Osteoblast (primary cell): ENCODE data around the gene CA11. TPM values are rescaled to one million over a fixed set of nuclear protein-coding genes. Genes with fewer than 3 reads are reported as not detected.

ENCODE experiments used
- DNase-seq: peaks from one replicate; pipeline ENCODE4 v3.0.0; 2011; ENCODE audit warnings: low spot score, mixed read lengths; ENCODE audit not compliant: insufficient read length; ENCODE audit errors: missing footprints
- H2AFZ ChIP-seq: 2 replicates; pipeline ENCODE4 v1.6.0; 2011; ENCODE audit warnings: mild to moderate bottlenecking, low read length
- H3K27ac ChIP-seq: 2 replicates; pipeline ENCODE4 v1.5.1; 2011; ENCODE audit warnings: mild to moderate bottlenecking, low read depth, low read length, moderate library complexity
- H3K27me3 ChIP-seq: 2 replicates; pipeline ENCODE4 v1.6.0; 2012; ENCODE audit warnings: mild to moderate bottlenecking, control low read depth, inconsistent platforms, low read length, moderate library complexity; ENCODE audit not compliant: insufficient read depth
- H3K36me3 ChIP-seq: 2 replicates; pipeline ENCODE4 v1.5.1; 2011; ENCODE audit warnings: mild to moderate bottlenecking, low read length, control low read depth, moderate library complexity; ENCODE audit not compliant: insufficient read depth
- H3K4me1 ChIP-seq: 2 replicates; pipeline ENCODE4 v1.5.1; 2011; ENCODE audit warnings: mild to moderate bottlenecking, low read length, control low read depth, moderate library complexity; ENCODE audit not compliant: insufficient read depth
- H3K4me2 ChIP-seq: 2 replicates; pipeline ENCODE4 v1.6.0; 2011; ENCODE audit warnings: mild to moderate bottlenecking, low read length; ENCODE audit not compliant: insufficient read depth
- H3K4me3 ChIP-seq: fragments of 200-600 bp; sonication (generic); 3 replicates; pipeline ENCODE4 v1.5.1; 2012; ENCODE audit warnings: mild to moderate bottlenecking, low read length, inconsistent platforms; ENCODE audit not compliant: insufficient read depth
- H3K79me2 ChIP-seq: 2 replicates; pipeline ENCODE4 v1.6.0; 2012; ENCODE audit warnings: mild to moderate bottlenecking, low read length, control low read depth, inconsistent platforms; ENCODE audit not compliant: insufficient read depth
- H3K9me3 ChIP-seq: 2 replicates; pipeline ENCODE4 v1.5.1; 2011; ENCODE audit warnings: low read depth, low read length, control low read depth
- H4K20me1 ChIP-seq: 2 replicates; pipeline ENCODE4 v1.6.0; 2012; ENCODE audit warnings: mild to moderate bottlenecking, low read length, control low read depth; ENCODE audit not compliant: insufficient read depth
- CTCF ChIP-seq: IDR thresholded peaks from 2 replicates; pipeline ENCODE4 v1.5.1; 2011; ENCODE audit warnings: mild to moderate bottlenecking, low read depth, low read length, moderate library complexity; ENCODE audit errors: extremely low read depth
- total RNA-seq: library from RNA; depleted of rRNA; stranded (reverse); fragments of >200 nt; gene quantifications from 2 replicates; pipeline ENCODE4 v1.2.3, GENCODE V29; 2012

CA11 gene
- total RNA-seq, 1 donor = 1.8 TPM

- Histone ChIP-seq H2AFZ (no peak overlapping the region), H3K36me3 (no peaks in the 10 kb centered on the region), H3K4me3 (no peak overlapping the region), H3K4me2 (no peak overlapping the region), H3K4me1 (peaks cover 5% of the 10 kb centered on the region), H3K27ac (no peak overlapping the region), H4K20me1 (no peaks in the 10 kb centered on the region), H3K27me3 (no peaks in the 10 kb centered on the region), H3K79me2 (no peaks in the 10 kb centered on the region), H3K9me3 (no peaks in the 10 kb centered on the region)
- TF ChIP-seq CTCF = no peak
- peak; percentile 21 for DNase-seq
Measured at GRCh38 chr19:48686088-48686487, 40.1 kb upstream of the CA11 start.

- Histone ChIP-seq H3K9me3 (no peaks in the 10 kb centered on the region), H3K79me2 (no peaks in the 10 kb centered on the region), H2AFZ (no peak overlapping the region), H3K4me1 (peaks cover 9% of the 10 kb centered on the region), H3K27me3 (no peaks in the 10 kb centered on the region), H3K4me2 (no peak overlapping the region), H3K36me3 (no peaks in the 10 kb centered on the region), H4K20me1 (no peaks in the 10 kb centered on the region), H3K27ac (no peak overlapping the region), H3K4me3 (no peak overlapping the region)
- no peak for TF ChIP-seq CTCF
- no peak for DNase-seq
Measured at GRCh38 chr19:48685583-48685982, 39.6 kb upstream of the CA11 start.

- H3K9me3 ChIP-seq = no peaks in the 10 kb centered on the region
- H3K4me1 ChIP-seq = peaks cover 9% of the 10 kb centered on the region
- peak overlapping the region; percentile 81 for H2AFZ ChIP-seq
- H3K27me3 ChIP-seq = no peaks in the 10 kb centered on the region
- H3K4me2 ChIP-seq = peak overlapping the region; percentile 74
- peak; percentile 76 for DNase-seq
- no peaks in the 10 kb centered on the region for H3K79me2 ChIP-seq
- H3K4me3 ChIP-seq = peak overlapping the region; percentile 57
- TF ChIP-seq CTCF = no peak
- H4K20me1 ChIP-seq = no peaks in the 10 kb centered on the region
- H3K27ac ChIP-seq = no peak overlapping the region
- no peaks in the 10 kb centered on the region for H3K36me3 ChIP-seq
Measured at GRCh38 chr19:48683349-48683748, 37.4 kb upstream of the CA11 start.

- no peaks in the 10 kb centered on the region for H3K79me2 ChIP-seq
- TF ChIP-seq CTCF = no peak
- H3K27ac ChIP-seq = peak overlapping the region; percentile 50
- H4K20me1 ChIP-seq = no peaks in the 10 kb centered on the region
- H2AFZ ChIP-seq = no peak overlapping the region
- H3K9me3 ChIP-seq = no peaks in the 10 kb centered on the region
- DNase-seq = peak; percentile 99
- peaks cover 9% of the 10 kb centered on the region for H3K4me1 ChIP-seq
- H3K4me3 ChIP-seq = no peak overlapping the region
- H3K4me2 ChIP-seq = peak overlapping the region; percentile 40
- H3K36me3 ChIP-seq = no peaks in the 10 kb centered on the region
- H3K27me3 ChIP-seq = peaks cover 5% of the 10 kb centered on the region
Measured at GRCh38 chr19:48681127-48681470, 35.1 kb upstream of the CA11 start.
